PC-3 (cell line): Measurements from ENCODE around the gene ZXDA. TPM values are rescaled to one million over a fixed set of nuclear protein-coding genes. Genes with fewer than 3 reads are reported as not detected.

Source experiments
- ATAC-seq: fragments of 200-7000 bp; cut with Tn5 transposase; 2 replicates; pipeline ENCODE4 v1.9.1; 2020; ENCODE audit warnings: mild to moderate bottlenecking, moderate library complexity
- BruUV-seq: library from RNA; stranded (reverse); fragments of 400-500 nt; replicated peaks from 2 replicates; lab custom pipeline; 2021; lab: Mats Ljungman, UMichigan
- CTCF ChIA-PET: fragments of 300-600 bp; sonication (Branson Sonifier 250); formaldehyde crosslinking; loops from one replicate; lab custom pipeline; 2022; ENCODE audit warnings: antibody characterized with exemption; lab: Charles Lee
- POLR2A ChIA-PET: fragments of 300-600 bp; sonication (Branson Sonifier 250); formaldehyde crosslinking; loops from one replicate; lab custom pipeline; 2022; ENCODE audit warnings: antibody characterized with exemption; ENCODE audit not compliant: unreplicated experiment; lab: Charles Lee
- DNase-seq: peaks from one replicate; pipeline ENCODE4 v3.0.0-alpha.2; 2015
- H2AFZ ChIP-seq: fragments of 300-600 bp; sonication (generic); 2 replicates; pipeline ENCODE4 v1.6.0; 2016; ENCODE audit warnings: antibody characterized with exemption, low read length
- H3F3A ChIP-seq: fragments of 300-600 bp; sonication (generic); one replicate; pipeline ENCODE4 v1.6.0; 2017; ENCODE audit warnings: antibody characterized with exemption, low read length, control low read depth, mild to moderate bottlenecking; ENCODE audit not compliant: unreplicated experiment
- H3K27ac ChIP-seq: fragments of 300-600 bp; sonication (generic); 2 replicates; pipeline ENCODE4 v1.5.1; 2016; ENCODE audit warnings: mild to moderate bottlenecking, low read length
- H3K27me3 ChIP-seq: fragments of 300-600 bp; sonication (generic); 2 replicates; pipeline ENCODE4 v1.6.1; 2016; ENCODE audit warnings: low read length, mixed read lengths
- H3K36me3 ChIP-seq: fragments of 300-600 bp; sonication (generic); 2 replicates; pipeline ENCODE4 v1.6.1; 2016; ENCODE audit warnings: low read depth, mixed run types, low read length, mixed read lengths
- H3K4me1 ChIP-seq: fragments of 300-600 bp; sonication (generic); 2 replicates; pipeline ENCODE4 v1.5.1; 2016; ENCODE audit warnings: low read length; ENCODE audit not compliant: insufficient read depth
- H3K4me2 ChIP-seq: fragments of 300-600 bp; sonication (generic); 2 replicates; pipeline ENCODE4 v1.6.0; 2016; ENCODE audit warnings: low read length
- H3K4me3 ChIP-seq: fragments of 300-600 bp; sonication (generic); 2 replicates; pipeline ENCODE4 v1.5.1; 2016; ENCODE audit warnings: mild to moderate bottlenecking, low read length, mixed read lengths
- H3K79me2 ChIP-seq: fragments of 300-600 bp; sonication (generic); 2 replicates; pipeline ENCODE4 v1.6.1; 2017; ENCODE audit warnings: low read length, mixed read lengths
- H3K9ac ChIP-seq: fragments of 300-600 bp; sonication (generic); 2 replicates; pipeline ENCODE4 v1.6.0; 2016; ENCODE audit warnings: mild to moderate bottlenecking, low read length
- H3K9me2 ChIP-seq: fragments of 300-600 bp; sonication (generic); replicated peaks from 2 replicates; pipeline ENCODE4 v1.6.1; 2016; ENCODE audit warnings: mixed run types, low read length, mixed read lengths
- H3K9me3 ChIP-seq: fragments of 300-600 bp; sonication (generic); 2 replicates; pipeline ENCODE4 v1.6.1; 2016; ENCODE audit warnings: low read length, mixed read lengths
- H4K20me1 ChIP-seq: fragments of 300-600 bp; sonication (generic); 2 replicates; pipeline ENCODE4 v1.6.1; 2016; ENCODE audit warnings: low read length, mixed read lengths
- EZH2 ChIP-seq: fragments of 300-600 bp; sonication (generic); IDR thresholded peaks from one replicate; pipeline ENCODE4 v1.6.1; 2017; ENCODE audit warnings: antibody characterized with exemption, mild to moderate bottlenecking, low read length; ENCODE audit not compliant: unreplicated experiment
- EZH2phosphoT487 ChIP-seq: fragments of 300-600 bp; sonication (generic); IDR thresholded peaks from 2 replicates; pipeline ENCODE4 v1.6.1; 2018; ENCODE audit warnings: mild to moderate bottlenecking, antibody characterized with exemption, low read length, borderline replicate concordance
- intact Hi-C: fragments of 100-400 bp; cut with micrococcal nuclease; formaldehyde crosslinking; loops from 2 replicates; pipeline ENCODE4 v1.9.0; 2023
- total RNA-seq: library from RNA; depleted of rRNA; stranded (reverse); fragments of >200 nt; gene quantifications from 2 replicates; pipeline ENCODE4 v1.2.3, GENCODE V29; 2014
- TF ChIP-seq, protein P1 (sequence below): fragments of 300-600 bp; sonication (generic); conservative IDR thresholded peaks from 2 replicates; pipeline ENCODE4 v1.5.1; 2017; ENCODE audit warnings: antibody characterized with exemption, low read depth, mild to moderate bottlenecking, low read length

ZXDA gene
- total RNA-seq, 1 experiment from 2014 or later = 3.2 TPM

DNA sequence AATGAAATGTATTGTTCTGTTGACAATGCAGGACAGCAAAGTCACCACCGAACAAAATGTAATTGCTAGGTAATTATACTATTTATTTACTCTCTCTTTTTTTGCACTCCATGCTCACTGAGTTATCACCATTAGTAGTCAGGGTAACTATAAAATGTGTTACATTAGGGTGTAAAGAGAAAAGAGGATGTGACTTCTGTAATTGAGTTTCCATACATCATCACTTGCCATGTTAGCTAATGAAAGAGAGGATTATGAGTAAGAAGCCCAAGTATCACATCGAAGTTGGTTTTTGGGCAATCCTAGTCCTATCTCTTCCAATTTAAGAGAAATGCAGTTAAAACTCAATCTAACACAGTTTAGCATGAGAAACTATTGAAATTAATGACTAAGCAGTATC, 7.6 kb downstream of the ZXDA start:
- intact Hi-C loops = no loop called here
- H3K4me3 ChIP-seq = no peak overlapping the region

DNA sequence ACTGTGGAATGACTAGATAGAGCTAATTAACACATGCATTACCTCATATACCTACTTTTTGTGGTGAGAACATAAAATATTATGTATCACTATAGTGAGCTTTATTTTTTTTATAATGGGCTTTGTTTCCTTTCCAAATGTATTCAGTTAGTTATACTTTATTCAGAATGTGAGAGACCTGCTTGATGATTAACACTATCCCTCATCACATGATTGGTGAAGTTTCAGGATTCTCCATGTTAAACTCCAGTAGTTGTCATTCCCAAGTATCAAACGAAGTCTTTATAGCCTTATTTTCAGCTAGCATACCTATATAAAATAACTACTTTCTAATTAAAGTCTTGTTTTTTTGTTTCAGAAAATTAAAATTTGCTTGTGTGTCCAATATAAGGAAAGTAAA, 8.8 kb downstream of the ZXDA start:
- ChIA-PET POLR2A (no interaction called here), CTCF (no interaction called here)
- Histone ChIP-seq H3K4me2 (no peak overlapping the region), H2AFZ (no peak overlapping the region), H3K9me2 (no peaks in the 10 kb centered on the region), H3K36me3 (no peaks in the 10 kb centered on the region), H3K27me3 (no peaks in the 10 kb centered on the region), H3F3A (no peaks in the 10 kb centered on the region), H3K4me1 (no peaks in the 10 kb centered on the region), H3K79me2 (no peaks in the 10 kb centered on the region), H3K9me3 (no peaks in the 10 kb centered on the region), H4K20me1 (no peaks in the 10 kb centered on the region), H3K27ac (no peak overlapping the region), H3K4me3 (no peak overlapping the region), H3K9ac (no peak overlapping the region)
- ATAC-seq = no peak
- TF ChIP-seq EZH2 (no peak), EZH2phosphoT487 (no peak)
- TF ChIP-seq, protein P1, sequence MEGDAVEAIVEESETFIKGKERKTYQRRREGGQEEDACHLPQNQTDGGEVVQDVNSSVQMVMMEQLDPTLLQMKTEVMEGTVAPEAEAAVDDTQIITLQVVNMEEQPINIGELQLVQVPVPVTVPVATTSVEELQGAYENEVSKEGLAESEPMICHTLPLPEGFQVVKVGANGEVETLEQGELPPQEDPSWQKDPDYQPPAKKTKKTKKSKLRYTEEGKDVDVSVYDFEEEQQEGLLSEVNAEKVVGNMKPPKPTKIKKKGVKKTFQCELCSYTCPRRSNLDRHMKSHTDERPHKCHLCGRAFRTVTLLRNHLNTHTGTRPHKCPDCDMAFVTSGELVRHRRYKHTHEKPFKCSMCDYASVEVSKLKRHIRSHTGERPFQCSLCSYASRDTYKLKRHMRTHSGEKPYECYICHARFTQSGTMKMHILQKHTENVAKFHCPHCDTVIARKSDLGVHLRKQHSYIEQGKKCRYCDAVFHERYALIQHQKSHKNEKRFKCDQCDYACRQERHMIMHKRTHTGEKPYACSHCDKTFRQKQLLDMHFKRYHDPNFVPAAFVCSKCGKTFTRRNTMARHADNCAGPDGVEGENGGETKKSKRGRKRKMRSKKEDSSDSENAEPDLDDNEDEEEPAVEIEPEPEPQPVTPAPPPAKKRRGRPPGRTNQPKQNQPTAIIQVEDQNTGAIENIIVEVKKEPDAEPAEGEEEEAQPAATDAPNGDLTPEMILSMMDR = no peak
- no peak for DNase-seq
- BruUV-seq = no TSS peak
- intact Hi-C loops = no loop called here

More for the DNA sequence above, 7.6 kb downstream of the ZXDA start:
- no peaks in the 10 kb centered on the region for H4K20me1 ChIP-seq
- ATAC-seq = no peak
- no peak overlapping the region for H2AFZ ChIP-seq
- no peaks in the 10 kb centered on the region for H3K27me3 ChIP-seq
- no peak for DNase-seq
- ChIA-PET POLR2A (no interaction called here), CTCF (no interaction called here)
- H3K36me3 ChIP-seq = no peaks in the 10 kb centered on the region
- BruUV-seq = no TSS peak
- no peaks in the 10 kb centered on the region for H3F3A ChIP-seq
- H3K79me2 ChIP-seq = no peaks in the 10 kb centered on the region; the same call in 1 of the 2 replicates
- no peaks in the 10 kb centered on the region for H3K9me3 ChIP-seq
- no peak overlapping the region for H3K4me2 ChIP-seq
- no peaks in the 10 kb centered on the region for H3K9me2 ChIP-seq
- H3K27ac ChIP-seq = no peak overlapping the region
- no peaks in the 10 kb centered on the region for H3K4me1 ChIP-seq
- no peak overlapping the region for H3K9ac ChIP-seq
- TF ChIP-seq, protein P1 = no peak
- TF ChIP-seq EZH2 = no peak
- no peak for TF ChIP-seq EZH2phosphoT487

DNA sequence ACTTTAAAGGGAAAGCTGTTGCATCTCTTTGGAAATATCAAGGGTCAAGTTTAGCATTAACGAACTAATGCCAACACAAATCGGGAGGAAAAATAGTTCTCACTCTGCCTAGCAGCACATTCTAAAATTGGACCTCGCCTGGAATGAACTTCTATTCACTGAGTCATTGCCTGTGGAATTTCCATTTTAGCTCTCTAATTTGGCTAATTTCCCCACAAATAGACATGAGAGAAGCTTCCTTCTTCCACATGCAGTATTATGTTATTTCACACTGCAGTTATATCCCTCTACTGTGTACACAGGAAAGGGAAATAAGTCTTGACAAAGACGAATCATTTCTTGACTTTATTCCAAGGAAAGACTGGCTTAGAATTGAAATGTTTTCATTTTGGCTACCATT, 9.3 kb downstream of the ZXDA start:
- H3K36me3 ChIP-seq = no peaks in the 10 kb centered on the region
- CTCF ChIA-PET = no interaction called here
- no peak overlapping the region for H3K4me2 ChIP-seq
- TF ChIP-seq EZH2 (no peak), EZH2phosphoT487 (no peak)
- TF ChIP-seq, protein P1 = no peak
- no peak overlapping the region for H3K9ac ChIP-seq
- ATAC-seq = peak; percentile 29
- DNase-seq = peak; percentile 27
- no TSS peak for BruUV-seq
- no peaks in the 10 kb centered on the region for H3K9me3 ChIP-seq
- POLR2A ChIA-PET = no interaction called here
- no peaks in the 10 kb centered on the region for H3K79me2 ChIP-seq
- H3F3A ChIP-seq = no peaks in the 10 kb centered on the region
- H3K9me2 ChIP-seq = no peaks in the 10 kb centered on the region
- H3K27me3 ChIP-seq = no peaks in the 10 kb centered on the region
- H3K27ac ChIP-seq = no peak overlapping the region
- no peaks in the 10 kb centered on the region for H4K20me1 ChIP-seq
- no peak overlapping the region for H3K4me3 ChIP-seq
- no peaks in the 10 kb centered on the region for H3K4me1 ChIP-seq
- intact Hi-C loops = no loop called here
- no peak overlapping the region for H2AFZ ChIP-seq
